Activated CD4-positive, alpha-beta memory T cell treated with anti-CD3 and anti-CD28 coated beads, Interleukin-2, amount 10 ng/mL, durations not matched to agents 7 days and 5 days (primary cell): ENCODE results near the gene SUPT16H. TPM values are rescaled to one million over a fixed set of nuclear protein-coding genes. Genes with fewer than 3 reads are reported as not detected.
"Not testable (repeated sequence)": the region's sequence is repeated elsewhere in the genome, so short reads cannot be mapped to it uniquely, and the experiment has no call there.

ENCODE experiments used
- CTCF ChIA-PET: fragments of 350-600 bp; sonication (Branson Sonifier 250); formaldehyde crosslinking; loops from one replicate; lab custom pipeline; 2021; ENCODE audit warnings: antibody characterized with exemption, inconsistent platforms; lab: Charles Lee
- POLR2A ChIA-PET: fragments of 350-600 bp; sonication (Branson Sonifier 250); formaldehyde crosslinking; loops from one replicate; lab custom pipeline; 2021; ENCODE audit warnings: antibody characterized with exemption; lab: Charles Lee
- DNase-seq: peaks from one replicate; pipeline ENCODE4 v3.0.0-alpha.2; 2020
- H3K27ac Mint-ChIP-seq: one replicate; pipeline ENCODE4 v1.8.0; 2021; ENCODE audit warnings: mild to moderate bottlenecking, mixed read lengths
- H3K27me3 Mint-ChIP-seq: one replicate; pipeline ENCODE4 v1.8.0; 2021; ENCODE audit warnings: mixed read lengths
- H3K36me3 Mint-ChIP-seq: one replicate; pipeline ENCODE4 v1.8.0; 2021; ENCODE audit warnings: low read depth, mixed read lengths
- H3K4me1 Mint-ChIP-seq: one replicate; pipeline ENCODE4 v1.8.0; 2021; ENCODE audit warnings: mixed read lengths
- H3K4me3 Mint-ChIP-seq: one replicate; pipeline ENCODE4 v1.8.0; 2021; ENCODE audit warnings: mild to moderate bottlenecking, mixed read lengths
- H3K9me3 Mint-ChIP-seq: one replicate; pipeline ENCODE4 v1.8.0; 2021; ENCODE audit warnings: mixed read lengths
- total RNA-seq, 2 experiments: library from RNA; stranded (reverse); gene quantifications; one replicate each; pipeline ENCODE4 v1.2.3, GENCODE V29; 2021

SUPT16H gene
- total RNA-seq, 2 experiments from 2014 or later: 114 TPM

DNA sequence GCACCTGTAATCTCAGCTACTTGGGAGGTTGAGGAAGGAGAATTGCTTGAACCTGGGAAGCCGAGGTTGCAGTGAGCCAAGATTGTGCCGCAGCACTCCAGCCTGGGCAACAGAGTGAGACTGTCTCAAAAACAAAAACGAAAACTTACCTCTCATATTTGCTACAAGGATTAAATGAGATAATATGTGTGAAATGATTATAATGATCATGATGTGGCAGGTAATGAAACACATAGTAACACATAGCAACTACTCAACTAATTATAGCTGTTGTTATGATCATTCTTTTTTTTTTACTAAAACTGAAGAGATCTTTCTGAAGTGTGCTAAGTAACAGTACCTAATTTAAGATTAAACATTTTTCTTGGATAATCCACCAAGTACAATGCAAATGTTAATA, 73.9 kb downstream of the SUPT16H start:
- ChIA-PET POLR2A (interaction anchor here (1.0 to 1.4 kb wide), 3 partner anchors 43 to 55 kb away, joined by 3 to 5 read pairs (median 3); no protein-coding TSS in a partner anchor), CTCF (interaction anchor here (0.7 to 1.0 kb wide), 2 partner anchors 23 to 714 kb away, joined by 3 to 4 read pairs; no protein-coding TSS in a partner anchor)
- Mint-ChIP-seq H3K27me3 (no peaks in the 10 kb centered on the region), H3K4me3 (no peak overlapping the region), H3K36me3 (no peaks in the 10 kb centered on the region), H3K4me1 (peaks cover 19% of the 10 kb centered on the region), H3K9me3 (no peaks in the 10 kb centered on the region), H3K27ac (no peak overlapping the region)
- no peak for DNase-seq

- no peaks in the 10 kb centered on the region for H3K9me3 Mint-ChIP-seq
- ChIA-PET POLR2A (interaction anchor here (0.9 to 1.5 kb wide), 7 partner anchors 41 to 147 kb away, joined by 3 to 5 read pairs (median 3); partner anchors contain the start of gene CHD8), CTCF (interaction anchor here (0.6 kb wide), 1 partner anchor 37 kb away, joined by 3 read pairs; no protein-coding TSS in a partner anchor)
- H3K36me3 Mint-ChIP-seq: no peaks in the 10 kb centered on the region
- peak overlapping the region; percentile 40 for H3K27ac Mint-ChIP-seq
- H3K4me1 Mint-ChIP-seq: peaks cover 19% of the 10 kb centered on the region
- peaks cover 2% of the 10 kb centered on the region for H3K27me3 Mint-ChIP-seq
- H3K4me3 Mint-ChIP-seq: peak overlapping the region; percentile 38
- DNase-seq: no peak
These were observed 74.6 kb downstream of the SUPT16H start for GRCh38 chr14:21309238-21309636.

- Mint-ChIP-seq H3K4me3 (peak overlapping the region; percentile 38), H3K27ac (peak overlapping the region; percentile 40), H3K36me3 (no peaks in the 10 kb centered on the region), H3K27me3 (peaks cover 2% of the 10 kb centered on the region), H3K4me1 (peaks cover 19% of the 10 kb centered on the region), H3K9me3 (no peaks in the 10 kb centered on the region)
- ChIA-PET CTCF (interaction anchor here (0.6 to 1.3 kb wide), 3 partner anchors 9 to 204 kb away, joined by 3 read pairs; no protein-coding TSS in a partner anchor), POLR2A (interaction anchor here (0.9 to 1.5 kb wide), 7 partner anchors 40 to 147 kb away, joined by 3 to 5 read pairs (median 3); partner anchors contain the start of gene CHD8)
- DNase-seq: peak; percentile 75
These were observed 75.2 kb downstream of the SUPT16H start for GRCh38 chr14:21308479-21309237.

DNA sequence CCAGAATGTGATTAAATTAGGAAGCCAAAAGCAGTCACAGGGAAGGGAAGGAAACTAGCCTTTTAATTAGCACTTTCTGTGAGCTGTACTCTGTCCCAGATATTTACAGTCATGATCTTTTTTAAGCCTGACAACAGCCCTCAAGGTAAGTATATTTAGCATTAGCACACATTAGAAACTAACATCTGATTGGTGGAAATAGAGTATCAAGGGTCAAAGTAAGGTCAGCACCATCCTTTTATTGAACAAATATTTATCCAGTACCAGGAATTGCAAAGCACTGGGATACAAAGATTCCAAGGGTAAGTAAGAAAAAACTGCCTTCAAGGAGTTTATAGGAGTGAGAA, 75.7 kb downstream of the SUPT16H start:
- ChIA-PET CTCF (interaction anchor here (1.2 to 1.3 kb wide), 2 partner anchors 9 to 204 kb away, joined by 3 read pairs; no protein-coding TSS in a partner anchor), POLR2A (interaction anchor here (0.8 to 1.5 kb wide), 4 partner anchors 38 to 115 kb away, joined by 3 to 5 read pairs (median 3); partner anchors contain the start of gene SUPT16H)
- no peak overlapping the region for H3K27ac Mint-ChIP-seq

DNA sequence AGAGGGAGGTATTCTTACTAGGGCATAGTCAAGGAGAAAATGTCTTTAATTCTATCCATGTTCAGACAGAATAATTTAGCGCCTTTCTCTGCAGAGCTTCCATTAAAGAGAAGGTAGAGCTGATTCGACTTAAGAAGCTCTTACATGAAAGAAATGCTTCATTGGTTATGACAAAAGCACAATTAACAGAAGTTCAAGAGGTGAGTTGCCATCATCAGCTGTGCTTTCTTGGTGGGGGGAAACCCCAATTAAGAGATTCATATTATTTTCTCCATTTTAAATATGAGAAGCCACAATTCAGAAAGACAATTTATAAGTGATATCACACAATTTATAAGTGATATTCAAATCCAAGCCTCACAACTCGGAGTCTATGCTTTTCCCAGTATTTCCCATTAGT, 76.2 kb downstream of the SUPT16H start:
- no peak for DNase-seq
- H3K36me3 Mint-ChIP-seq: no peaks in the 10 kb centered on the region
- H3K9me3 Mint-ChIP-seq: no peaks in the 10 kb centered on the region
- peaks cover 6% of the 10 kb centered on the region for H3K27me3 Mint-ChIP-seq
- peaks cover 19% of the 10 kb centered on the region for H3K4me1 Mint-ChIP-seq
- CTCF ChIA-PET: interaction anchor here (1.2 to 1.3 kb wide), 2 partner anchors 8 to 203 kb away, joined by 3 read pairs; no protein-coding TSS in a partner anchor
- H3K4me3 Mint-ChIP-seq: no peak overlapping the region
- H3K27ac Mint-ChIP-seq: no peak overlapping the region
- POLR2A ChIA-PET: interaction anchor here (0.8 kb wide), 2 partner anchors 37 to 77 kb away, joined by 3 read pairs; partner anchors contain the start of gene SUPT16H

More for the DNA sequence above, 75.7 kb downstream of the SUPT16H start:
- Mint-ChIP-seq H3K4me3 (peak overlapping the region; percentile 38), H3K4me1 (peaks cover 19% of the 10 kb centered on the region), H3K27me3 (peaks cover 6% of the 10 kb centered on the region), H3K36me3 (no peaks in the 10 kb centered on the region), H3K9me3 (no peaks in the 10 kb centered on the region)
- no peak for DNase-seq

DNA sequence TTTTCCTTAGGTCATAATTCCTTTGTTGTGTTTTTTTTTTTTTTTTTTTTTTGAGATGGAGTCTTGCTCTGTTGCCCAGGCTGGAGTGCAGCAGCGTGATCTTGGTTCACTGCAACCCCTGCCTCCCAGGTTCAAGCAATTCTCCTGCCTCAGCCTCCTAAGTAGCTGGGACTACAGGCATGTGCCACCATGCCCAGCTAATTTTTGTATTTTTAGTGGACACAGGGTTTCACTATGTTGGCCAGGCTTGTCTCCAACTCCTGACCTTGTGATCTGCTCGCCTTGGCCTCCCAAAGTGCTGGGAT, 81.0 kb downstream of the SUPT16H start:
- H3K27me3 Mint-ChIP-seq: peaks cover 22% of the 10 kb centered on the region
- DNase-seq, H3K4me3 Mint-ChIP-seq, H3K36me3 Mint-ChIP-seq, H3K9me3 Mint-ChIP-seq, H3K27ac Mint-ChIP-seq, H3K4me1 Mint-ChIP-seq: not testable (repeated sequence)
- POLR2A ChIA-PET: interaction anchor here (0.9 to 1.0 kb wide), 2 partner anchors 9 to 35 kb away, joined by 3 read pairs; no protein-coding TSS in a partner anchor
- CTCF ChIA-PET: interaction anchor here (0.7 kb wide), 1 partner anchor 111 kb away, joined by 3 read pairs; no protein-coding TSS in a partner anchor

- CTCF ChIA-PET: interaction anchor here (0.7 kb wide), 1 partner anchor 111 kb away, joined by 3 read pairs; no protein-coding TSS in a partner anchor
- H3K4me1 Mint-ChIP-seq: peaks cover 3% of the 10 kb centered on the region
- H3K27ac Mint-ChIP-seq: no peak overlapping the region
- POLR2A ChIA-PET: interaction anchor here (1.0 kb wide), 1 partner anchor 9 kb away, joined by 3 read pairs; no protein-coding TSS in a partner anchor
- H3K4me3 Mint-ChIP-seq: no peak overlapping the region
- peaks cover 24% of the 10 kb centered on the region for H3K27me3 Mint-ChIP-seq
- H3K9me3 Mint-ChIP-seq: no peaks in the 10 kb centered on the region
- no peak for DNase-seq
- no peaks in the 10 kb centered on the region for H3K36me3 Mint-ChIP-seq
These were observed 81.6 kb downstream of the SUPT16H start for GRCh38 chr14:21302013-21302835.

Other genes starting within 250 kb of the SUPT16H start
- gene OR5AU1, start 228.0 kb downstream of the SUPT16H start, total RNA-seq: not detected
- 100 to 1,000 TPM; 689 to 710 TPM for gene HNRNPC, start 114.6 kb downstream of the SUPT16H start, total RNA-seq
- gene RPGRIP1, start 103.9 kb downstream of the SUPT16H start, total RNA-seq: not detected
- gene CHD8, start 72.1 kb upstream of the SUPT16H start, total RNA-seq: 100 to 1,000 TPM; 108 to 112 TPM
- 10 to 100 TPM; 27.6 to 29.0 TPM for gene RAB2B, start 92.9 kb upstream of the SUPT16H start, total RNA-seq
- gene TOX4, start 93.2 kb upstream of the SUPT16H start, total RNA-seq: 10 to 100 TPM; 82.1 to 85.6 TPM
- 10 to 100 TPM; 75.6 to 77.6 TPM for gene METTL3, start 127.3 kb upstream of the SUPT16H start, total RNA-seq
- 1 to 10 TPM; 1.5 to 1.8 TPM for gene SALL2, start 142.3 kb upstream of the SUPT16H start, total RNA-seq
- gene OR10G3, start 196.1 kb upstream of the SUPT16H start, total RNA-seq: not detected